DOHH2 (cell line): ENCODE data around the gene SDHB.

Experiments
- H3F3A ChIP-seq: fragments of 200-600 bp; sonication (generic), shearing (Covaris generic); 2 replicates; pipeline ENCODE4 v1.6.0; 2016; ENCODE audit warnings: antibody characterized with exemption, mild to moderate bottlenecking; ENCODE audit not compliant: control insufficient read depth, insufficient read depth
- H3K27ac ChIP-seq: fragments of 200-600 bp; sonication (generic); 2 replicates; pipeline ENCODE4 v1.5.1; 2014; ENCODE audit warnings: low read depth, mild to moderate bottlenecking, low read length, moderate library complexity
- H3K27me3 ChIP-seq: fragments of 200-600 bp; sonication (generic); 2 replicates; pipeline ENCODE4 v1.6.1; 2014; ENCODE audit warnings: mild to moderate bottlenecking, low read length, mixed read lengths; ENCODE audit not compliant: control insufficient read depth
- H3K36me3 ChIP-seq: fragments of 200-600 bp; sonication (generic); 2 replicates; pipeline ENCODE4 v1.6.1; 2014; ENCODE audit warnings: mild to moderate bottlenecking, low read length, moderate library complexity, mixed read lengths; ENCODE audit not compliant: control insufficient read depth
- H3K4me1 ChIP-seq: fragments of 200-600 bp; sonication (generic); 2 replicates; pipeline ENCODE4 v1.6.1; 2014; ENCODE audit warnings: mild to moderate bottlenecking, low read length, mixed read lengths; ENCODE audit not compliant: control insufficient read depth
- H3K4me2 ChIP-seq: fragments of 200-600 bp; sonication (generic); 2 replicates; pipeline ENCODE4 v1.6.0; 2014; ENCODE audit warnings: mild to moderate bottlenecking, low read length, moderate library complexity
- H3K4me3 ChIP-seq: fragments of 200-600 bp; sonication (generic); 2 replicates; pipeline ENCODE4 v1.5.1; 2014; ENCODE audit warnings: mild to moderate bottlenecking, low read length, mixed read lengths
- H3K79me2 ChIP-seq: fragments of 200-600 bp; sonication (generic); 2 replicates; pipeline ENCODE4 v1.6.1; 2014; ENCODE audit warnings: mild to moderate bottlenecking, low read length, mixed read lengths; ENCODE audit not compliant: control insufficient read depth
- H3K9me2 ChIP-seq: fragments of 200-600 bp; sonication (generic); replicated peaks from 2 replicates; pipeline ENCODE4 v1.6.1; 2014; ENCODE audit warnings: mild to moderate bottlenecking, low read length, mixed read lengths; ENCODE audit not compliant: control insufficient read depth
- H3K9me3 ChIP-seq: fragments of 200-600 bp; sonication (generic); 2 replicates; pipeline ENCODE4 v1.6.1; 2014; ENCODE audit warnings: antibody characterized with exemption, low read length, mixed read lengths; ENCODE audit not compliant: control insufficient read depth, insufficient read depth
- H4K20me1 ChIP-seq: fragments of 200-600 bp; sonication (generic); 2 replicates; pipeline ENCODE4 v1.6.0; 2014; ENCODE audit warnings: low read depth, mild to moderate bottlenecking, antibody characterized with exemption, low read length, moderate library complexity; ENCODE audit not compliant: control insufficient read depth, insufficient read depth
- EZH2phosphoT487 ChIP-seq: fragments of 200-600 bp; sonication (generic); IDR thresholded peaks from 2 replicates; pipeline ENCODE4 v1.6.1; 2017; ENCODE audit warnings: borderline replicate concordance, mild to moderate bottlenecking, antibody characterized with exemption, low read length, moderate library complexity, mixed read lengths
- TF ChIP-seq, protein P1 (sequence below): fragments of 200-600 bp; sonication (generic); IDR thresholded peaks from one replicate; pipeline ENCODE4 v1.5.1; 2014; ENCODE audit warnings: antibody characterized with exemption, mild to moderate bottlenecking, low read depth, low read length; ENCODE audit not compliant: poor library complexity, severe bottlenecking

Gene SDHB

DNA sequence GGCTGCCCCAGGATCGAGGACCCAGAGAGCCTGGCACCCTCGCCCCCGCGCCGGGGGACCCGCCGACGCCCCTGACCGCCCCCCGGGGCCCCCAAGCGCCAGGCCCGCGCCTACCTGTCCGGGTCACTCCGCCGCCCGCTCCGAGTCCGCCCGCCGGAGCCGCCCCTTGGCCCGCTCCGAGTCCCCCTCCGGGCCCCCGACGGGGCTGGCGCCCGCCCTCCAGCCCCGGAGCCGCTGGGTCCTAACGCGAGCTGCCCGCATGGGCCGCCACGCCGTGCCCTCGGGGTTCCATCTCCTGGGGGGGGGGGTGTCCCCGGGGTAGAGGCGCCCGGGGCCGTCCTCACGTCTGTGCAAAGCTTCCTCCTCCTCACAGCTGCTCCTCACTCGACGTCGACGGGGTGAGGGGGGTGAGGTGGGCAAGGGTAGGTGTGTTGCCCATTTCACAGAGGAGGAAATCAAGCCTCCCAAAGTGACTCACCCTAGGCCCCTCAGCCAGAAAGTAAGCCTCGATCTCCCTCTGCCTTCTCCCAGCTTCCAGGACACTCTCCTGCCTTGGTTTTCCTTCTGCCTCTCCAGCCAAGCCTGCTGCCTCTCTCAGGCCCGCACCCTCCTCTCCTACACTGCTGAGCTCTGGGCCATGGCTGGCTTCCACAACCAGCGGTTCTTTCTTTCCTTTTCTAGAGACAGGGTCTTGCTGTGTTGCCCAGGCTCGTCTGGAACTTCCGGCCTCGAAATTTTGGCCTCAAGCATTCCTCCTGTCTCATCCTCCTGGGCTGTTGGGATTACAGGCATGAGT lies 73.2 kb downstream of the SDHB start, which contains the start of gene MFAP2:
Gene MFAP2, minus strand, starts transcription at position 148 of the 796 bp plus-strand sequence. CDS start 2,347 bp downstream, outside the sequence.
- no peak within 1 kb of the TSS for H3K4me3 ChIP-seq
- H3K27me3 ChIP-seq, result peaks cover 24% of the 10 kb centered on the region
- H3F3A ChIP-seq, result no peaks in the 10 kb centered on the region
- H3K79me2 ChIP-seq, result no peaks in the 10 kb centered on the region
- no peaks in the 10 kb centered on the region for H3K9me2 ChIP-seq
- H3K9me3 ChIP-seq, result no peaks in the 10 kb centered on the region
- TF ChIP-seq, protein P1, sequence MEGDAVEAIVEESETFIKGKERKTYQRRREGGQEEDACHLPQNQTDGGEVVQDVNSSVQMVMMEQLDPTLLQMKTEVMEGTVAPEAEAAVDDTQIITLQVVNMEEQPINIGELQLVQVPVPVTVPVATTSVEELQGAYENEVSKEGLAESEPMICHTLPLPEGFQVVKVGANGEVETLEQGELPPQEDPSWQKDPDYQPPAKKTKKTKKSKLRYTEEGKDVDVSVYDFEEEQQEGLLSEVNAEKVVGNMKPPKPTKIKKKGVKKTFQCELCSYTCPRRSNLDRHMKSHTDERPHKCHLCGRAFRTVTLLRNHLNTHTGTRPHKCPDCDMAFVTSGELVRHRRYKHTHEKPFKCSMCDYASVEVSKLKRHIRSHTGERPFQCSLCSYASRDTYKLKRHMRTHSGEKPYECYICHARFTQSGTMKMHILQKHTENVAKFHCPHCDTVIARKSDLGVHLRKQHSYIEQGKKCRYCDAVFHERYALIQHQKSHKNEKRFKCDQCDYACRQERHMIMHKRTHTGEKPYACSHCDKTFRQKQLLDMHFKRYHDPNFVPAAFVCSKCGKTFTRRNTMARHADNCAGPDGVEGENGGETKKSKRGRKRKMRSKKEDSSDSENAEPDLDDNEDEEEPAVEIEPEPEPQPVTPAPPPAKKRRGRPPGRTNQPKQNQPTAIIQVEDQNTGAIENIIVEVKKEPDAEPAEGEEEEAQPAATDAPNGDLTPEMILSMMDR, result no peak
- TF ChIP-seq EZH2phosphoT487, result no peak
- no peaks in the 10 kb centered on the region for H3K4me1 ChIP-seq
- H3K4me2 ChIP-seq, result no peak within 1 kb of the TSS
- no peaks in the 10 kb centered on the region for H4K20me1 ChIP-seq
- no peak within 1 kb of the TSS for H3K27ac ChIP-seq
- H3K36me3 ChIP-seq, result no peaks in the 10 kb centered on the region

DNA sequence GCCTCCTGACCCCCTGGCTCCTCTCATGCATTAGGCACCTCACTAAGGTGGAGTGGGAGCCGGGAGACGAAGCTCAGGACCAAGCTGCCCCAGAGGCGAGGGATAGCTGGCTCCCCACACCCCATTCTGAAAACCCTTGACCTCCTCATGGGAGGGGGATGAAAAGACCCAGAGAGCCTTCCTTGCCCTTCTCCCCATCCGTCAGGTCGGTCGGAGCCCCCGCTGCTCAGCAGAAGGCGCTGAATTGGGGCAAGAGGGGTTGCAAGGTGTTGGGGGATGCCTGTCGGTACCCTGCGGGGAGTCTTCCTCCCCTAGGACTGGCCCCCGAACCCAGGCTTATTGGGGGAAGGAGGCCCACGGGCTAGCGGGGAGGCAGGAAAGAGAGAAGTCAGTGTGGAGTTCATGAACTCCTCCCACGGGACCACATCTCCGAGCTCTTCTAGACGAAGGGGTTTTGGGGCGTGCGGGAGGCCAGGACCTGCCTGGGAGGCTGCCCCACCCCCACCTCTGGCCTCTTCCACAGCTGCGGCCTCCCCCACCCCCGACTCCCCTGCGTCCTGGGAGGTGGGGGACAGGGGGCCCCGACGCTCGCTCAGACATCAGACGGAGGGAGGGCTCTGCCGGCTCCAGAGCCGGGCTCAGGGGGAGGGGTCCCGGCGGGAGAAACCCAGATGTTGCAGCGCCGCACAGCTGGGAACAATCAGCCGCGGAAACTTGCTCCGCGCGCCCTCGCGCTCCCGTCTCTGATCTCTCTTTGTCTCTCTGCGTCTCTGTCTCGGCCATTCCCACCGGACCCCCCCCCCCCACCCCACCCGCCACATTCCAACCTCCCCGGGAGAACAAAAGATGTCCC lies 74.1 kb downstream of the SDHB start:
- Histone ChIP-seq H3K79me2 (no peaks in the 10 kb centered on the region), H3K4me2 (no peak overlapping the region), H3K27me3 (peaks cover 24% of the 10 kb centered on the region), H3K36me3 (no peaks in the 10 kb centered on the region), H3K9me3 (no peaks in the 10 kb centered on the region), H3K4me3 (no peak overlapping the region), H3K9me2 (no peaks in the 10 kb centered on the region), H4K20me1 (no peaks in the 10 kb centered on the region), H3F3A (no peaks in the 10 kb centered on the region), H3K4me1 (no peaks in the 10 kb centered on the region), H3K27ac (no peak overlapping the region)
- no peak for TF ChIP-seq EZH2phosphoT487
- TF ChIP-seq, protein P1, result no peak

DNA sequence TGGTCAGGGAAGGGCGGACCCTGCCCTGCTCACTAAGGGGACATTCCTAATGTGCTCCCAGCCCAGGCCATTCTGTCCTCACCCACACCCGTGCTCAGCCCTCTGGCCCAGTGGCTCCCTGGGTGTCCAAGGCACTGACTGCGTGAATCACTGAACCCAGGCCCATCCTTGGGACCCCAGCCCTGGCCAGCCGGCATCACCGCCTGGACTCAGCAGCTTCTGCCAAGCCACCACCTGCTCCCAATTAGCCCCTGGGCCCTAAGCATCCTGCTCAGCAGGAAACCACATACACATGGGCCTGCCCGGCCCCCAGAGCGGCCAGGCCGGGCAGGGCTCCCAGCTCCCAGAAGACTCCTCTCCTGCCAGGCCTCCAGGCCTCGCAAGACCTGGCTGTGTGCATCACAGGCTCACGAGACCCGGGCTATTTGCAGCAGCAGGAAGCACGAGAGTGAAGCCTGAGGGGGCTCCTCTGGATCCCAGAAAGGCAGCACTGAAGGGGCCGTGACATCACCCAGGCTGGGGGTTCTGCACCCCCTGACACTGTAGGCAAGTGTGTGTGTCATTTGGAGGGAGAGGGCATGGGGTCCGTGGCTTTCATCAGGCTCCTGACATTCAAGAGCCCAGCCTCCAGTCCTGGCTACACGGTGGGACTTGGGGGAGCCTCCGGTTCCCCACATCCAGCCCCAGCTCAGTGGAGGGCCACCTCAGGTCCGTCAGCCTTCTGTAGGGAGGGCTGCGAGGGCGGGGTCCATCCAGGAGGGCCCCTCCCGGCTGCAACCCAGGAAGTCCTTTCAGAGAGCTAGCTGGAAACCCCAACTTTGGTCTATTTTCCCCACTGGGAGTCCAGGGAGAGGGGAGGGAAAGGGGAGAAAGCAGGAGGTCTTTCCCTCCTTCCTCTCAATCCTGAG lies 75.0 kb downstream of the SDHB start:
- Histone ChIP-seq H3K9me2 (no peaks in the 10 kb centered on the region), H3K4me1 (no peaks in the 10 kb centered on the region), H3K79me2 (no peaks in the 10 kb centered on the region), H4K20me1 (no peaks in the 10 kb centered on the region), H3K9me3 (no peaks in the 10 kb centered on the region), H3F3A (no peaks in the 10 kb centered on the region), H3K4me2 (no peak overlapping the region), H3K4me3 (no peak overlapping the region), H3K27ac (no peak overlapping the region), H3K36me3 (no peaks in the 10 kb centered on the region), H3K27me3 (peaks cover 24% of the 10 kb centered on the region)
- no peak for TF ChIP-seq EZH2phosphoT487
- TF ChIP-seq, protein P1, result no peak
